Subcutaneous abdominal adipose tissue (tissue), 5 donors: Measurements from ENCODE around the gene INO80.

Experiments
- H3K27ac ChIP-seq: one replicate; pipeline ENCODE4 v1.7.0; 2013; ENCODE audit warnings: low read depth, mild to moderate bottlenecking, inconsistent platforms, low read length, moderate library complexity
- H3K27me3 ChIP-seq, 5 donors: one replicate each; pipeline ENCODE4 v1.7.0; 2013; ENCODE audit warnings: low read length in 5 of 5, inconsistent platforms in 1 of 5; ENCODE audit not compliant: control insufficient read depth in 5 of 5, insufficient read depth in 4 of 5
- H3K36me3 ChIP-seq, 5 donors: one replicate each; pipeline ENCODE4 v1.7.0; 2013; ENCODE audit warnings: low read length in 5 of 5; ENCODE audit not compliant: control insufficient read depth in 5 of 5, insufficient read depth in 5 of 5
- H3K4me1 ChIP-seq, 5 donors: one replicate each; pipeline ENCODE4 v1.7.0; 2013; ENCODE audit warnings: low read length in 5 of 5, mild to moderate bottlenecking in 3 of 5, moderate library complexity in 1 of 5; ENCODE audit not compliant: control insufficient read depth in 5 of 5, insufficient read depth in 5 of 5
- H3K4me3 ChIP-seq, 5 donors: one replicate each; pipeline ENCODE4 v1.7.0; 2013; ENCODE audit warnings: low read length in 5 of 5, low read depth in 1 of 5
- H3K9ac ChIP-seq, 5 donors: one replicate each; pipeline ENCODE4 v1.7.0; 2013; ENCODE audit warnings: low read length in 5 of 5, mild to moderate bottlenecking in 4 of 5, moderate library complexity in 3 of 5
- H3K9me3 ChIP-seq, 5 donors: one replicate each; pipeline ENCODE4 v1.7.0; 2013; ENCODE audit warnings: low read length in 5 of 5; ENCODE audit not compliant: control insufficient read depth in 5 of 5
- donor health status: healthy.
- donor health status: healthy.
- donor health status: healthy.
- donor health status: healthy.
- donor health status: healthy.

INO80 gene

GRCh38 chr15:40990789-40991188, 125.3 kb downstream of the INO80 start:
- H3K9ac ChIP-seq: no peak overlapping the region
- peaks cover 27 to 59% (median 41%) of the 10 kb centered on the region in 5 donors for H3K36me3 ChIP-seq
- no peak overlapping the region for H3K27ac ChIP-seq

GRCh38 chr15:40990080-40990479, 126.0 kb downstream of the INO80 start:
- Histone ChIP-seq H3K9me3 (no peaks in the 10 kb centered on the region), H3K9ac (no peak overlapping the region), H3K27ac (no peak overlapping the region), H3K36me3 (peaks cover 22 to 59% (median 42%) of the 10 kb centered on the region in 5 donors), H3K27me3 (no peaks in the 10 kb centered on the region), H3K4me1 (peaks cover 0 to 8% (median 0%) of the 10 kb centered on the region in 5 donors), H3K4me3 (no peak overlapping the region)

More at GRCh38 chr15:40990789-40991188, 125.3 kb downstream of the INO80 start:
- Histone ChIP-seq H3K27me3 (no peaks in the 10 kb centered on the region), H3K4me3 (no peak overlapping the region), H3K9me3 (no peaks in the 10 kb centered on the region), H3K4me1 (peaks cover 0 to 8% (median 0%) of the 10 kb centered on the region in 5 donors)

- Histone ChIP-seq H3K9me3 (no peaks in the 10 kb centered on the region), H3K4me1 (peaks cover 0 to 9% (median 0%) of the 10 kb centered on the region in 5 donors), H3K27ac (no peak overlapping the region), H3K36me3 (peaks cover 25 to 67% (median 51%) of the 10 kb centered on the region in 5 donors), H3K4me3 (no peak overlapping the region), H3K9ac (no peak overlapping the region), H3K27me3 (no peaks in the 10 kb centered on the region)
Observed at GRCh38 chr15:40988156-40988555, 127.9 kb downstream of the INO80 start.

DNA sequence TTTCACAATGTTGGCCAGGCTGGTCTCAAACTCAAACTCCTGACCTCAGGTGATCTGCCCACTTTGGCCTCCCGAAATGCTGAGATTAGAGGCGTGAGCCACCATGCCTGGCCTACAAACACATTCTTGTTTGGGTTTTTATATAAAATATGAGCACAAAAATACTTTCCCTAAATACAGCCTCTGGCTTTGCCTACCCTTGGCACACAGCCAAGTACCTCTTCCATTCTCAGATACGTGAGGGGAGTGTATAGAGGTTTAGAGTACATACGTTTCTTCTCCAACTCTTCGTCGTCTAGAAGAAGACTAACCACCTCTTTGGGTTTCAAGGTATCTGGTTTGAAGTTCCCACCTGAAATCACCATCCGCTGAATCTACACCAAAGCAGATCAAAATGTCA, 129.3 kb downstream of the INO80 start:
- Histone ChIP-seq H3K9me3 (no peaks in the 10 kb centered on the region), H3K9ac (no peak overlapping the region), H3K36me3 (peaks cover 31 to 80% (median 64%) of the 10 kb centered on the region in 5 donors), H3K4me1 (peaks cover 0 to 23% (median 6%) of the 10 kb centered on the region in 5 donors), H3K4me3 (no peak overlapping the region), H3K27me3 (no peaks in the 10 kb centered on the region), H3K27ac (no peak overlapping the region)

- H3K36me3 ChIP-seq: peaks cover 34 to 87% (median 71%) of the 10 kb centered on the region in 5 donors
- H3K27me3 ChIP-seq: no peaks in the 10 kb centered on the region
- no peak overlapping the region for H3K4me3 ChIP-seq
- no peak overlapping the region for H3K27ac ChIP-seq
- H3K9me3 ChIP-seq: no peaks in the 10 kb centered on the region
- H3K9ac ChIP-seq: no peak overlapping the region
- H3K4me1 ChIP-seq: peaks cover 0 to 31% (median 12%) of the 10 kb centered on the region in 5 donors
Observed at GRCh38 chr15:40985541-40986330, 130.3 kb downstream of the INO80 start.

DNA sequence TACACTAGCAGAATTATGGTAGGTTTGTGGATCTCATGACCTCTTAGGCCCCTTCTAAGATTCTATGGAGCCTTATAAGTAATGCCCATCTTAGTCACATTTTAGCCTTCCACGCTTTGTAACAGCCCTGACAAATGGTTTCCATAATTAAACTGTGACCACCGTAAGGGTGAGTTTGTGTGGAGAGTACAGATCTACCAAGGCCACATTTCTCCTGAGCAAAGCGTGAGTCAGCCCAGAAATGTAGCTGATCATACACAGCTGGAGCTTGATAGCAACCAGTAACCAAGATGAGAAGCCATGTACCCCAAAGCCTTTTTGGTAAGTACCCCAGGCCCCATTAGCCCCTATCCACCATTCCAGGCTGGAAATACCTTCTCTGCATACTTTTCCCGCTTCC, 131.1 kb downstream of the INO80 start:
- Histone ChIP-seq H3K27me3 (no peaks in the 10 kb centered on the region), H3K27ac (no peak overlapping the region), H3K36me3 (peaks cover 32 to 94% (median 79%) of the 10 kb centered on the region in 5 donors), H3K9ac (no peak overlapping the region), H3K4me3 (no peak overlapping the region), H3K4me1 (peaks cover 0 to 31% (median 12%) of the 10 kb centered on the region in 5 donors), H3K9me3 (no peaks in the 10 kb centered on the region)

- H3K27ac ChIP-seq: no peak overlapping the region
- H3K27me3 ChIP-seq: no peaks in the 10 kb centered on the region
- no peaks in the 10 kb centered on the region for H3K9me3 ChIP-seq
- peaks cover 0 to 31% (median 12%) of the 10 kb centered on the region in 5 donors for H3K4me1 ChIP-seq
- H3K36me3 ChIP-seq: peaks cover 32 to 98% (median 82%) of the 10 kb centered on the region in 5 donors
- no peak overlapping the region for H3K9ac ChIP-seq
- no peak overlapping the region for H3K4me3 ChIP-seq
Observed at GRCh38 chr15:40984406-40984805, 131.7 kb downstream of the INO80 start.

GRCh38 chr15:40982855-40983254, 133.2 kb downstream of the INO80 start:
- H3K9ac ChIP-seq: no peak overlapping the region
- no peaks in the 10 kb centered on the region for H3K27me3 ChIP-seq
- no peak overlapping the region for H3K4me3 ChIP-seq
- peaks cover 33 to 100% (median 94%) of the 10 kb centered on the region in 5 donors for H3K36me3 ChIP-seq
- peaks cover 0 to 31% (median 12%) of the 10 kb centered on the region in 5 donors for H3K4me1 ChIP-seq
- H3K9me3 ChIP-seq: no peaks in the 10 kb centered on the region
- H3K27ac ChIP-seq: no peak overlapping the region

GRCh38 chr15:40981186-40981585, 134.9 kb downstream of the INO80 start:
- H3K36me3 ChIP-seq: peaks cover 25 to 99% (median 95%) of the 10 kb centered on the region in 5 donors
- H3K4me3 ChIP-seq: no peak overlapping the region
- H3K4me1 ChIP-seq: peaks cover 0 to 31% (median 11%) of the 10 kb centered on the region in 5 donors
- no peak overlapping the region for H3K27ac ChIP-seq
- H3K9me3 ChIP-seq: no peaks in the 10 kb centered on the region
- no peaks in the 10 kb centered on the region for H3K27me3 ChIP-seq
- H3K9ac ChIP-seq: no peak overlapping the region

- Histone ChIP-seq H3K9ac (no peak overlapping the region), H3K4me1 (peaks cover 0 to 26% (median 12%) of the 10 kb centered on the region in 5 donors), H3K27ac (no peak overlapping the region)
Observed at GRCh38 chr15:40978562-40978961, 137.5 kb downstream of the INO80 start.

More at GRCh38 chr15:40978562-40978961, 137.5 kb downstream of the INO80 start:
- Histone ChIP-seq H3K9me3 (no peaks in the 10 kb centered on the region), H3K27me3 (no peaks in the 10 kb centered on the region), H3K4me3 (no peak overlapping the region), H3K36me3 (peaks cover 16 to 79% (median 72%) of the 10 kb centered on the region in 5 donors)
